ENCODE results near the gene RNF168.

The RNF168 gene

DNA sequence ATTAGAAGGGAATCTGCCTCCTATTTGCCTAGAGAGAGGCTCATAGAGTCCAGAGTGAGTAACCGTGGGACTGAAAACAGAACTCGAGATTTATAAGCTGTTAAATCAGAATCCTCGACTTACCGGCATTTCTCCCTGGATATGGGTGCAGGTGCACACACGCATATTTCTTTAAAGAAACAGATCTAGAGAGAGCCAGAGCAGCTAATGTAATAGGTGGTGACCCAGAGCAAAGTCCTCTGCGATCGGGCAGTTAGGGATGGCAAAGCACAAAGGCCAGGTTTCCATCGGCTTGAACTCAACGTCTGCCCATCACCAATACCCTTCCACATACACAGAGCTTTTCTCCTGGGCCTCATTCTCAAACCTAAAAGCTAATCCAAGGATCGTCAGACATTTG is 13.8 kb downstream of the RNF168 start:
- Histone ChIP-seq H3K79me2 (ENCODE audit: insufficient read depth, low read depth) (peaks cover 57% of the 10 kb centered on the region), H3K36me3 (ENCODE audit: insufficient read depth) (no peaks in the 10 kb centered on the region), H3K27me3 (ENCODE audit: insufficient read depth, low read depth) (no peaks in the 10 kb centered on the region), H3K27ac (no peak overlapping the region), H3K9ac (no peak overlapping the region), H3K4me2 (no peak overlapping the region), H3K4me3 (IDR thresholded peaks at IDR 0.05; ENCODE audit: insufficient read depth, low read depth, low read length) (no peak overlapping the region), H2AFZ (ENCODE audit: low read depth) (no peak overlapping the region), H3K4me1 (ENCODE audit: low read depth, poor library complexity, severe bottlenecking) (no peaks in the 10 kb centered on the region), H4K20me1 (ENCODE audit: insufficient read depth) (no peaks in the 10 kb centered on the region)
- TF ChIP-seq, protein P1, sequence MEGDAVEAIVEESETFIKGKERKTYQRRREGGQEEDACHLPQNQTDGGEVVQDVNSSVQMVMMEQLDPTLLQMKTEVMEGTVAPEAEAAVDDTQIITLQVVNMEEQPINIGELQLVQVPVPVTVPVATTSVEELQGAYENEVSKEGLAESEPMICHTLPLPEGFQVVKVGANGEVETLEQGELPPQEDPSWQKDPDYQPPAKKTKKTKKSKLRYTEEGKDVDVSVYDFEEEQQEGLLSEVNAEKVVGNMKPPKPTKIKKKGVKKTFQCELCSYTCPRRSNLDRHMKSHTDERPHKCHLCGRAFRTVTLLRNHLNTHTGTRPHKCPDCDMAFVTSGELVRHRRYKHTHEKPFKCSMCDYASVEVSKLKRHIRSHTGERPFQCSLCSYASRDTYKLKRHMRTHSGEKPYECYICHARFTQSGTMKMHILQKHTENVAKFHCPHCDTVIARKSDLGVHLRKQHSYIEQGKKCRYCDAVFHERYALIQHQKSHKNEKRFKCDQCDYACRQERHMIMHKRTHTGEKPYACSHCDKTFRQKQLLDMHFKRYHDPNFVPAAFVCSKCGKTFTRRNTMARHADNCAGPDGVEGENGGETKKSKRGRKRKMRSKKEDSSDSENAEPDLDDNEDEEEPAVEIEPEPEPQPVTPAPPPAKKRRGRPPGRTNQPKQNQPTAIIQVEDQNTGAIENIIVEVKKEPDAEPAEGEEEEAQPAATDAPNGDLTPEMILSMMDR (conservative IDR thresholded peaks at IDR 0.05; ENCODE audit: low read depth, low read length): no peak

DNA sequence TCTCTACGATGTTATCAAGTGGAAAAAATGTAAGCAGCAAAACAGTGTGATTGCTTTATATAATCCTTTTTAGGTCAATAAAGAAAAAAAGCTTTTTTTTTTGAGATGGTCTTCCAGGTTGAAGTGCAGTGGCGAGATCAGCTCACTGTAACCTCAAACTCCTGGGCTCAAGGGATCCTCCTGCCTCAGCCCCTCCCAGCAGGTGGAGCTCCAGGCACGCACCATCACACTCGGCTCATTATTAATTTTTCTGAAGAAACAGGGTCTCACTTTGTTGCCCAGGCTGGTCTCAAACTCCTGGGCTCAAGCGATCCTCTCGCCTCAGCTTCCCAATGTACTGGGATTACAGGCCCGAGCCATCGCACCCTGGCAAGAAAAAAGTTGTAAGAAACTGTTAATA is 17.3 kb downstream of the RNF168 start:
- H3K4me1 ChIP-seq (ENCODE audit: low read depth, poor library complexity, severe bottlenecking): no peaks in the 10 kb centered on the region
- H3K79me2 ChIP-seq (ENCODE audit: insufficient read depth, low read depth): peaks cover 24% of the 10 kb centered on the region; the same call in 1 of the 2 replicates
- H3K9ac ChIP-seq: no peak overlapping the region
- H3K27me3 ChIP-seq (ENCODE audit: insufficient read depth, low read depth): no peaks in the 10 kb centered on the region
- no peak overlapping the region for H3K4me2 ChIP-seq
- no peak overlapping the region for H3K4me3 ChIP-seq (IDR thresholded peaks at IDR 0.05; ENCODE audit: insufficient read depth, low read depth, low read length)
- H3K36me3 ChIP-seq (ENCODE audit: insufficient read depth): no peaks in the 10 kb centered on the region
- TF ChIP-seq, protein P1 (conservative IDR thresholded peaks at IDR 0.05; ENCODE audit: low read depth, low read length): peak; percentile 36; the same call in 1 of the 2 replicates
- no peak overlapping the region for H3K27ac ChIP-seq
- H4K20me1 ChIP-seq (ENCODE audit: insufficient read depth): no peaks in the 10 kb centered on the region
- no peak overlapping the region for H2AFZ ChIP-seq (ENCODE audit: low read depth)

DNA sequence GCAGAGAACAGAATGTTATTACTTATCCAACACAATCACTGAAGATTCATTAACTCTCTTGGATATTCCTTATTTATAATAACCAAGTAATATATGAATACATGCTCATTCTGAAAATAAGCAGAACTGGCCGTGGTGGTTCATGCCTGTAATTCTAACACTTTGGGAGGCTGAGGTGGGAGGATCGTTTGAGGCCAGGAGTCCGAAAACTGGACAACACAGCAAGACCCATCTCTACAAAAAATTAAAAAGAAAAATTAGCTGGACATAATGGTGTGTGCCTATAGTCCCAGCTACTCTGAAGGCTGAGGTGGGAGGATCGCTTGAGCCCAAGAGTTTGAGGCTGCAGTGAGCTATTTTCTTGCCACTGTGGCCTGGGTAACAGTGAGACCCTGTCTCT is 25.9 kb downstream of the RNF168 start:
- H3K36me3 ChIP-seq (ENCODE audit: insufficient read depth): no peaks in the 10 kb centered on the region; the same call in 1 of the 2 replicates
- H3K4me1 ChIP-seq (ENCODE audit: low read depth, poor library complexity, severe bottlenecking): no peaks in the 10 kb centered on the region
- H3K27me3 ChIP-seq (ENCODE audit: insufficient read depth, low read depth): no peaks in the 10 kb centered on the region
- no peaks in the 10 kb centered on the region for H4K20me1 ChIP-seq (ENCODE audit: insufficient read depth)
- H3K79me2 ChIP-seq (ENCODE audit: insufficient read depth, low read depth): no peaks in the 10 kb centered on the region
- TF ChIP-seq, protein P1 (conservative IDR thresholded peaks at IDR 0.05; ENCODE audit: low read depth, low read length): no peak
- H2AFZ ChIP-seq (ENCODE audit: low read depth): no peak overlapping the region
- no peak overlapping the region for H3K4me3 ChIP-seq (IDR thresholded peaks at IDR 0.05; ENCODE audit: insufficient read depth, low read depth, low read length)
- no peak overlapping the region for H3K4me2 ChIP-seq
- no peak overlapping the region for H3K9ac ChIP-seq
- no peak overlapping the region for H3K27ac ChIP-seq

DNA sequence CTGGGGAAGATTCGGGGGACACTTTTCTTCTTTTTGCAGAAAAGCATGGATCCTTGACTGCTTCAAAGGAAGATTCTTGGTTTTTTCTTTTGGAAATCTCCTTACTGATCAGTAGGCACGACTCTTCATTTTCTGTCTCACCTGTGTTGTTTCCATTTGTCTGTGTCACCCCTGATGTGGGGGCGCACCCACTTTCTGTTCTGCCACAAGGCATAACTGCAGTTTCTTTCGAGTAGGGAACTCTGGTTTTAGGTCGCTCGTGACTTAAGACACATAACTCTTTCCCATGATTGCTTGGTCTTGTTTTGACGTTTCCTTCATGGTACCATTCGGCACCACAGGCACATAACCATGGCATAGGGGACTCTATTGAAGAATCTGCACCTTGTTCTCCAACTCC is 31.3 kb downstream of the RNF168 start:
- Histone ChIP-seq H3K9ac (no peak overlapping the region), H3K36me3 (ENCODE audit: insufficient read depth) (no peaks in the 10 kb centered on the region)
- TF ChIP-seq, protein P1 (conservative IDR thresholded peaks at IDR 0.05; ENCODE audit: low read depth, low read length): no peak

More for the DNA sequence above, 31.3 kb downstream of the RNF168 start:
- Histone ChIP-seq H3K4me1 (ENCODE audit: low read depth, poor library complexity, severe bottlenecking) (no peaks in the 10 kb centered on the region), H3K27ac (no peak overlapping the region), H3K27me3 (ENCODE audit: insufficient read depth, low read depth) (no peaks in the 10 kb centered on the region), H4K20me1 (ENCODE audit: insufficient read depth) (no peaks in the 10 kb centered on the region), H3K4me2 (no peak overlapping the region), H3K4me3 (IDR thresholded peaks at IDR 0.05; ENCODE audit: insufficient read depth, low read depth, low read length) (no peak overlapping the region), H3K79me2 (ENCODE audit: insufficient read depth, low read depth) (no peaks in the 10 kb centered on the region), H2AFZ (ENCODE audit: low read depth) (no peak overlapping the region)
